DMS79 treated with DMSO at 0.1 percent for 48 hours (cell line): ENCODE data around the gene RNF114.
A peak's percentile ranks its signal among the peaks of the same experiment; 100 is the strongest.
"Not testable (repeated sequence)": the region's sequence is repeated elsewhere in the genome, so short reads cannot be mapped to it uniquely, and the experiment has no call there.

Experiments used
- DNase-seq: peaks from one replicate; lab custom pipeline; 2025; lab: John Stamatoyannopoulos, UW

Gene RNF114

GRCh38 chr20:49985617-49986016 lies 49.4 kb downstream of the RNF114 start:
- DNase-seq: no peak

DNA sequence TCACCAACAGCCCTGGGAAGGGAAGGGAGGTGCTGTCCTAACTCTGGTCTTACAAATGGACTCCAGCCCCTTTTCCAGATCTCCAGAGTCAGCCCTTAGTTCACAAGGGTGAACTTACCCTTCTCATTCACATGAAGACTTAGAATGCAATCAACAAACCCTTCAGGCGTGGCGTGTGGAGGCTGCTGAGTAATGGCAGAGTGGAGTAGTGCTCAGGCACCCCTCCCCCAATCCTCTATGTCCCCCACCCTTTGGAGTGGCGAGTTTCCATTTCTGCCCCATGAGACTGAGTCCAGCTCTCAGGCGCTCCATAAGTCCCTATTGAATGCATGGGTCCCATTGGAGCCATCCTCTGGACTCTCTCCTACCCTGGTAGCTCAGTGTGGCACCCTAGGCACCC lies 49.9 kb downstream of the RNF114 start:
- DNase-seq: no peak

DNA sequence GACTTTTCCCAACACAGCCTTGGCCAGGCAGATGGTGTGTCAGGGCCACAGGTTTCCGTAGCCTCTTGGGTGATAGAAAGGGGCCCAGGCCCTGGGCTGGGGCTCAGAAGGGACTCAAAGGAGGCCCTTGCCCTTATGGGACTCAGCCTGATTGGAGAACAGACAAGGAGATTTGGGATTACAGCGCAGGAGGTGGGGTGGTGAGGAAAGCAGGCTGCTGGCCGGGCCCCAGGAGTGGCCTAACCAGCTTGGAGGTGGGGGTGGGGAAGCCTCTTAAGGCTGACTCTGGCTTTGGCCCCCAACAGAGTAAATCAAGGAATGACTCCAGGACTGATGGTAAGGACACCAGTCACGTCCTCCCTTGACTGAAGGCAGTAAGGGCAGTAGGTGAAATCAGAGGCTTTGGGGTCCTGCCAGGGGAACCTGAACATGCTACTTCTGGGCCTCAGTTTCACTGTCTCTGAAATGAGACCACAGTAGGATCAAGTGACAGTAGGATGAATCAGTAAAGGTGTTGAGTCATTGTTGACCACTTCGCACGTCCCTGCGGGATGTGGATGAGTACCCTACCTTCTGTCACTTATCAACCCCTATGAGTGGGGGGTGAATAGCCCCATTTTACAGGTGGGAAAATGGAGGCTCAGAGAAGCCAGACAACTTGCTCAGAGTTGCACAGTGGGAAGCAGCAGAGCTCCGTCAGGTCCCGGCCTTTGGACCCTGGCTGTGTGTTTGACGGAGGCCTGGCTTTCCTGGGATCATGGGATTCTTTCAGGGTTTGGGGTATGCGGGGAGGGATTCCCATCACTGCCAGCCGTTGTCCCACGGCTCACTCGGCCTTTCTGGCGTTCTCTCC lies 51.0 kb downstream of the RNF114 start:
- DNase-seq: no peak

DNA sequence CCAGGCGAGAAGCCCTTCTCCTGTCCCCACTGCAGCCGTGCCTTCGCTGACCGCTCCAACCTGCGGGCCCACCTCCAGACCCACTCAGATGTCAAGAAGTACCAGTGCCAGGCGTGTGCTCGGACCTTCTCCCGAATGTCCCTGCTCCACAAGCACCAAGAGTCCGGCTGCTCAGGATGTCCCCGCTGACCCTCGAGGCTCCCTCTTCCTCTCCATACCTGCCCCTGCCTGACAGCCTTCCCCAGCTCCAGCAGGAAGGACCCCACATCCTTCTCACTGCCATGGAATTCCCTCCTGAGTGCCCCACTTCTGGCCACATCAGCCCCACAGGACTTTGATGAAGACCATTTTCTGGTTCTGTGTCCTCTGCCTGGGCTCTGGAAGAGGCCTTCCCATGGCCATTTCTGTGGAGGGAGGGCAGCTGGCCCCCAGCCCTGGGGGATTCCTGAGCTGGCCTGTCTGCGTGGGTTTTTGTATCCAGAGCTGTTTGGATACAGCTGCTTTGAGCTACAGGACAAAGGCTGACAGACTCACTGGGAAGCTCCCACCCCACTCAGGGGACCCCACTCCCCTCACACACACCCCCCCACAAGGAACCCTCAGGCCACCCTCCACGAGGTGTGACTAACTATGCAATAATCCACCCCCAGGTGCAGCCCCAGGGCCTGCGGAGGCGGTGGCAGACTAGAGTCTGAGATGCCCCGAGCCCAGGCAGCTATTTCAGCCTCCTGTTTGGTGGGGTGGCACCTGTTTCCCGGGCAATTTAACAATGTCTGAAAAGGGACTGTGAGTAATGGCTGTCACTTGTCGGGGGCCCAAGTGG lies 51.9 kb downstream of the RNF114 start:
- DNase-seq: no peak

GRCh38 chr20:49989234-49990065 lies 53.3 kb downstream of the RNF114 start:
- no peak for DNase-seq

GRCh38 chr20:49990271-49990720 lies 54.1 kb downstream of the RNF114 start:
- DNase-seq: no peak

DNA sequence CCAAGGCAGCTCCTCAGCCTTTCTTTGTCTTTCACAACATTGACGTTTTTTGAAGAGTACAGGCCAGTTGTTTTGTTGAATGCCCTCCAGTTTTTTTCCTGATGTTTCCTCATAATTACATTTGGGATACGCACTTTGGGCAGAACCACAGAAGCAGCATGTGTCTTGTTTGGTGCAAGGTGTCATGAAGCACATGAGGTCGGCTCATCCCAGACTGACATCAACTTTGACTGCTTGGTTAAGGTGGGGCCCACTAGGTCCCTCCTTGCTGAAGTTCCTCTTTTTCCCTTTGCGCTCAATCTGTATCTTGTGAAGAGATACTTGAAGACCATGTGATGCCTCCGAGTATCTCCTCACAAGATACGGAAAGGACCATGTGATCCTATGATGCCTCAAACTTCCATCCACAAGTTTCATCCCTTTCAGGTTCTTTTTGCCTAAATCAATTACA lies 57.1 kb downstream of the RNF114 start:
- DNase-seq: no peak

- DNase-seq: no peak
Measured at GRCh38 chr20:49995586-49995985, 59.4 kb downstream of the RNF114 start.

DNA sequence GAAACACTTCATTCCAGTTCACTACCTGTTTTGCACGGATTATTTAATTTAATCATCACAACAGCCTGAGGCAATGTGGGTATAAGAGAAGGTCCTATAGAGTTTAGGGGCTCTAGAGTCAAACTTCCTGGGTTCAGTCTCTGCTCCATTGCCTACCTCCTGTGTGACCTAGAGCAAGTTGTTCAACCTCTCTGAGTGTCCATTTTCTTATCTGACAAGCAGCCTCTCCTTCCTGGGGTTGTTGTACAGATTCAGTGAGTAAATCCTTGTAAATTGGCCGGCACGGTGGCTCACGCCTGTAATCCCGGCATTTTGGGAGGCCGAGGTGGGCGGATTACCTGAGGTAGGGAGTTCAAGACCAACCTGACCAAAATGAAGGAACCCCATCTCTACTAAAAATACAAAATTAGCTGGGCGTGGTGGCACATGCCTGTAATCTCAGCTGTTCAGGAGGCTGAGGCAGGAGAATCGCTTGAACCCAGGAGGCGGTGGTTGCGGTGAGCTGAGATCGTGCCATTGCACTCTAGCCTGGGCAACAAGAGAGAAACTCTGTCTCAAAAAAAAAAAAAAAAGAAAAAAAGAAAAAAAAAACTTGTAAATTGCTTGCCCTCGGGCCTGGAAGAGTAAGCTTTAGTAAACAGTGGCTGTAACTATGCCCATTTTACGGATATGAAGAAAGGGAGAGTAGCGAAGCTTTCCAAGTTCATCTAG lies 62.4 kb downstream of the RNF114 start:
- peak; percentile 7 for DNase-seq

GRCh38 chr20:49999329-49999728 lies 63.1 kb downstream of the RNF114 start:
- no peak for DNase-seq

- DNase-seq: not testable (repeated sequence)
Measured at GRCh38 chr20:50000548-50001222, 64.5 kb downstream of the RNF114 start.

DNA sequence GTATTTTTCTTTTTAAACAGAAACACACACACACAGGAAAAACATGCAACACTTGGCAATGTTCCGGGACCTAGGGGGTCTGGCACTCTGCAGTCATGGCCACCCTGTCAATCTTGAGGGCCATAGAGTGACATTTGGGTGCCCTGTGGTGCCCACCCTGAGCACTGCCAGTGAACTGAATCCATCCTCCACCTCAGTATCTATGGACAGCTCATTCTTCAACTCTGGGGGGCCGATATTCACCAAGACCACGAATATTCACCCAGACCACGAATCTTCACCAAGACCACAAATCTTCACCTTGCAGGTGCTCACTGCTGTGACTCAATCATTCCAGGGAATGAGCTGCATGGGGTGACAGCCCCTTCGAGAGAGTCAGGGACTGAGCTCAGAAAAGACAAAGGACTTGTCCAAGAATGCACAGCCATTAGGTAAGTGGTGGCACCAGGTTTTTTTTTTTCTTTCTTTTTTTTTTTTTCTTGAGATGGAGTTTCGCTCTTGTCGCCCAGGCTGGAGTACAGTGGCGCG lies 65.7 kb downstream of the RNF114 start:
- no peak for DNase-seq

GRCh38 chr20:50003253-50003656 lies 67.1 kb downstream of the RNF114 start:
- DNase-seq: no peak
